Chondrocyte (in vitro differentiated cells): ENCODE results near the gene TMEM87B. TPM values are rescaled to one million over a fixed set of nuclear protein-coding genes. Genes with fewer than 3 reads are reported as not detected.
"Not testable (repeated sequence)": the region's sequence is repeated elsewhere in the genome, so short reads cannot be mapped to it uniquely, and the experiment has no call there.

Source experiments
- DNase-seq: peaks from one replicate; pipeline ENCODE4 v3.0.0; 2021; ENCODE audit warnings: mixed read lengths, low spot score
- H3K27ac Mint-ChIP-seq: one replicate; pipeline ENCODE4 v1.8.0; 2021; ENCODE audit warnings: mild to moderate bottlenecking, moderate library complexity, mixed read lengths; ENCODE audit not compliant: unreplicated experiment
- H3K27me3 Mint-ChIP-seq: 2 replicates; pipeline ENCODE4 v1.8.0; 2021; ENCODE audit warnings: low read depth, mixed read lengths
- H3K36me3 Mint-ChIP-seq: 2 replicates; pipeline ENCODE4 v1.8.0; 2021; ENCODE audit warnings: low read depth, mixed read lengths
- H3K4me1 Mint-ChIP-seq: 2 replicates; pipeline ENCODE4 v1.8.0; 2021; ENCODE audit warnings: low read depth, mild to moderate bottlenecking, mixed read lengths
- H3K4me3 Mint-ChIP-seq: one replicate; pipeline ENCODE4 v1.8.0; 2021; ENCODE audit warnings: mild to moderate bottlenecking, moderate library complexity, mixed read lengths; ENCODE audit not compliant: unreplicated experiment
- H3K9me3 Mint-ChIP-seq: 2 replicates; pipeline ENCODE4 v1.8.0; 2021; ENCODE audit warnings: low read depth, mixed read lengths
- CTCF ChIP-seq: fragments of 200-600 bp; sonication (generic); IDR thresholded peaks from 2 replicates; pipeline ENCODE4 v1.5.0; 2021; ENCODE audit warnings: antibody characterized with exemption, mild to moderate bottlenecking, moderate library complexity
- total RNA-seq: library from RNA; stranded (reverse); gene quantifications from 3 replicates; pipeline ENCODE4 v1.2.1, GENCODE V29; 2021

The TMEM87B gene
- total RNA-seq, 1 donor from 2014 or later: 19.4 TPM

- no peak overlapping the region for H3K27ac Mint-ChIP-seq
- H3K4me1 Mint-ChIP-seq: peaks cover 29% of the 10 kb centered on the region
- H3K4me3 Mint-ChIP-seq: no peak overlapping the region
- H3K36me3 Mint-ChIP-seq: no peaks in the 10 kb centered on the region
- DNase-seq: no peak
- H3K27me3 Mint-ChIP-seq: no peaks in the 10 kb centered on the region
- no peak for TF ChIP-seq CTCF
- H3K9me3 Mint-ChIP-seq: peaks cover under 1% of the 10 kb centered on the region
Observed at GRCh38 chr2:112032224-112032586, 22.9 kb upstream of the TMEM87B start.

- Mint-ChIP-seq H3K27me3 (no peaks in the 10 kb centered on the region), H3K36me3 (no peaks in the 10 kb centered on the region), H3K9me3 (peaks cover 7% of the 10 kb centered on the region), H3K27ac (peak overlapping the region; percentile 77), H3K4me3 (no peak overlapping the region), H3K4me1 (peaks cover 29% of the 10 kb centered on the region)
- TF ChIP-seq CTCF: peak; percentile 65
- no peak for DNase-seq
Observed at GRCh38 chr2:112032689-112033465, 22.2 kb upstream of the TMEM87B start.

- Mint-ChIP-seq H3K4me1 (peaks cover 29% of the 10 kb centered on the region), H3K36me3 (no peaks in the 10 kb centered on the region), H3K9me3 (peaks cover 10% of the 10 kb centered on the region), H3K27me3 (no peaks in the 10 kb centered on the region), H3K27ac (peak overlapping the region; percentile 77), H3K4me3 (no peak overlapping the region)
- DNase-seq: no peak
- no peak for TF ChIP-seq CTCF
Observed at GRCh38 chr2:112033600-112033999, 21.5 kb upstream of the TMEM87B start.

GRCh38 chr2:112034924-112035323 is 20.1 kb upstream of the TMEM87B start:
- Mint-ChIP-seq H3K4me3 (no peak overlapping the region), H3K9me3 (peaks cover 10% of the 10 kb centered on the region), H3K27ac (no peak overlapping the region), H3K4me1 (peaks cover 29% of the 10 kb centered on the region), H3K36me3 (no peaks in the 10 kb centered on the region), H3K27me3 (no peaks in the 10 kb centered on the region)
- DNase-seq: no peak
- TF ChIP-seq CTCF: no peak

- Mint-ChIP-seq H3K36me3 (no peaks in the 10 kb centered on the region), H3K27ac (no peak overlapping the region), H3K4me3 (no peak overlapping the region), H3K4me1 (peaks cover 29% of the 10 kb centered on the region), H3K27me3 (no peaks in the 10 kb centered on the region), H3K9me3 (peaks cover 10% of the 10 kb centered on the region)
- DNase-seq: no peak
- no peak for TF ChIP-seq CTCF
Observed at GRCh38 chr2:112035786-112036185, 19.3 kb upstream of the TMEM87B start.

GRCh38 chr2:112039556-112039955 is 15.5 kb upstream of the TMEM87B start:
- DNase-seq, H3K27me3 Mint-ChIP-seq, H3K4me3 Mint-ChIP-seq: not testable (repeated sequence)

GRCh38 chr2:112040066-112040465 is 15.0 kb upstream of the TMEM87B start:
- peaks cover 13% of the 10 kb centered on the region for H3K9me3 Mint-ChIP-seq
- H3K36me3 Mint-ChIP-seq, H3K27ac Mint-ChIP-seq, DNase-seq, H3K4me1 Mint-ChIP-seq, H3K4me3 Mint-ChIP-seq, H3K27me3 Mint-ChIP-seq: not testable (repeated sequence)

More at GRCh38 chr2:112039556-112039955, 15.5 kb upstream of the TMEM87B start:
- not testable (repeated sequence) for H3K4me1 Mint-ChIP-seq, H3K27ac Mint-ChIP-seq, H3K36me3 Mint-ChIP-seq
- H3K9me3 Mint-ChIP-seq: peaks cover 12% of the 10 kb centered on the region

GRCh38 chr2:112041460-112041859 is 13.6 kb upstream of the TMEM87B start:
- H3K4me3 Mint-ChIP-seq, H3K4me1 Mint-ChIP-seq, H3K36me3 Mint-ChIP-seq, H3K27ac Mint-ChIP-seq, H3K27me3 Mint-ChIP-seq, DNase-seq: not testable (repeated sequence)
- peaks cover 27% of the 10 kb centered on the region for H3K9me3 Mint-ChIP-seq
